DND-41 (cell line): ENCODE data around the gene GRIK4.

Source experiments
- ATAC-seq: fragments of 200-7000 bp; cut with Tn5 transposase; 3 replicates; pipeline ENCODE4 v1.9.1; 2021; ENCODE audit warnings: low read depth; ENCODE audit not compliant: insufficient read depth
- DNase-seq: peaks from one replicate; pipeline ENCODE4 v3.0.0-alpha.2; 2020
- H2AFZ ChIP-seq: 2 replicates; pipeline ENCODE4 v1.6.0; 2012; ENCODE audit warnings: low read depth, low read length
- H3K27ac ChIP-seq: 2 replicates; pipeline ENCODE4 v1.5.1; 2012; ENCODE audit warnings: low read length, inconsistent platforms
- H3K27me3 ChIP-seq: fragments of 200-600 bp; sonication (generic); 2 replicates; pipeline ENCODE4 v1.6.0; 2012; ENCODE audit warnings: low read length, mild to moderate bottlenecking, inconsistent platforms; ENCODE audit not compliant: insufficient read depth, poor library complexity
- H3K36me3 ChIP-seq: 2 replicates; pipeline ENCODE4 v1.5.1; 2012; ENCODE audit warnings: low read length, inconsistent platforms; ENCODE audit not compliant: insufficient read depth
- H3K4me1 ChIP-seq: 2 replicates; pipeline ENCODE4 v1.5.1; 2012; ENCODE audit warnings: mild to moderate bottlenecking, low read length; ENCODE audit not compliant: insufficient read depth
- H3K4me2 ChIP-seq: 2 replicates; pipeline ENCODE4 v1.6.0; 2012; ENCODE audit warnings: mild to moderate bottlenecking, moderate library complexity, low read length, inconsistent platforms; ENCODE audit not compliant: insufficient read depth
- H3K4me3 ChIP-seq, 2 experiments: fragments of 200-600 bp in 1 of 2; shearing (Covaris generic) in 1 of 2; 2 replicates each; pipeline ENCODE4 v1.5.1; 2012 to 2016; ENCODE audit warnings: inconsistent platforms in 2 of 2, low read length in 2 of 2, mild to moderate bottlenecking in 2 of 2, low read depth in 1 of 2, moderate library complexity in 1 of 2
- H3K79me2 ChIP-seq: 2 replicates; pipeline ENCODE4 v1.6.0; 2012; ENCODE audit warnings: low read length, inconsistent platforms; ENCODE audit not compliant: insufficient read depth
- H3K9ac ChIP-seq: 2 replicates; pipeline ENCODE4 v1.6.0; 2012; ENCODE audit warnings: low read depth, mild to moderate bottlenecking, inconsistent platforms, low read length, moderate library complexity
- H3K9me3 ChIP-seq: 2 replicates; pipeline ENCODE4 v1.5.1; 2012; ENCODE audit warnings: low read length, moderate library complexity, mild to moderate bottlenecking, inconsistent platforms; ENCODE audit not compliant: insufficient read depth, severe bottlenecking
- H4K20me1 ChIP-seq: 2 replicates; pipeline ENCODE4 v1.6.0; 2012; ENCODE audit warnings: low read length; ENCODE audit not compliant: insufficient read depth
- EZH2 ChIP-seq: IDR thresholded peaks from 3 replicates; pipeline ENCODE4 v1.6.1; 2012; ENCODE audit warnings: borderline replicate concordance, low read depth, mild to moderate bottlenecking, moderate library complexity, low read length, inconsistent platforms; ENCODE audit not compliant: severe bottlenecking
- TF ChIP-seq, protein P1 (sequence below): IDR thresholded peaks from 2 replicates; pipeline ENCODE4 v1.5.1; 2012; ENCODE audit warnings: borderline replicate concordance, low read length, moderate library complexity, mild to moderate bottlenecking; ENCODE audit not compliant: poor library complexity, severe bottlenecking; ENCODE audit errors: extremely low read depth

Gene GRIK4

GRCh38 chr11:120896687-120897086 lies 385.1 kb downstream of the GRIK4 start:
- no peaks in the 10 kb centered on the region for H3K9me3 ChIP-seq
- peaks cover 5% of the 10 kb centered on the region for H4K20me1 ChIP-seq
- no peaks in the 10 kb centered on the region for H3K79me2 ChIP-seq
- peaks cover 23% of the 10 kb centered on the region for H3K27me3 ChIP-seq
- ATAC-seq (no peak), DNase-seq (no peak)
- no peak overlapping the region for H3K4me3 ChIP-seq
- H3K36me3 ChIP-seq: no peaks in the 10 kb centered on the region
- no peaks in the 10 kb centered on the region for H3K4me1 ChIP-seq
- H3K27ac ChIP-seq: no peak overlapping the region
- H3K4me2 ChIP-seq: no peak overlapping the region
- H3K9ac ChIP-seq: no peak overlapping the region
- no peak overlapping the region for H2AFZ ChIP-seq
- no peak for TF ChIP-seq EZH2
- TF ChIP-seq, protein P1, sequence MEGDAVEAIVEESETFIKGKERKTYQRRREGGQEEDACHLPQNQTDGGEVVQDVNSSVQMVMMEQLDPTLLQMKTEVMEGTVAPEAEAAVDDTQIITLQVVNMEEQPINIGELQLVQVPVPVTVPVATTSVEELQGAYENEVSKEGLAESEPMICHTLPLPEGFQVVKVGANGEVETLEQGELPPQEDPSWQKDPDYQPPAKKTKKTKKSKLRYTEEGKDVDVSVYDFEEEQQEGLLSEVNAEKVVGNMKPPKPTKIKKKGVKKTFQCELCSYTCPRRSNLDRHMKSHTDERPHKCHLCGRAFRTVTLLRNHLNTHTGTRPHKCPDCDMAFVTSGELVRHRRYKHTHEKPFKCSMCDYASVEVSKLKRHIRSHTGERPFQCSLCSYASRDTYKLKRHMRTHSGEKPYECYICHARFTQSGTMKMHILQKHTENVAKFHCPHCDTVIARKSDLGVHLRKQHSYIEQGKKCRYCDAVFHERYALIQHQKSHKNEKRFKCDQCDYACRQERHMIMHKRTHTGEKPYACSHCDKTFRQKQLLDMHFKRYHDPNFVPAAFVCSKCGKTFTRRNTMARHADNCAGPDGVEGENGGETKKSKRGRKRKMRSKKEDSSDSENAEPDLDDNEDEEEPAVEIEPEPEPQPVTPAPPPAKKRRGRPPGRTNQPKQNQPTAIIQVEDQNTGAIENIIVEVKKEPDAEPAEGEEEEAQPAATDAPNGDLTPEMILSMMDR: no peak

DNA sequence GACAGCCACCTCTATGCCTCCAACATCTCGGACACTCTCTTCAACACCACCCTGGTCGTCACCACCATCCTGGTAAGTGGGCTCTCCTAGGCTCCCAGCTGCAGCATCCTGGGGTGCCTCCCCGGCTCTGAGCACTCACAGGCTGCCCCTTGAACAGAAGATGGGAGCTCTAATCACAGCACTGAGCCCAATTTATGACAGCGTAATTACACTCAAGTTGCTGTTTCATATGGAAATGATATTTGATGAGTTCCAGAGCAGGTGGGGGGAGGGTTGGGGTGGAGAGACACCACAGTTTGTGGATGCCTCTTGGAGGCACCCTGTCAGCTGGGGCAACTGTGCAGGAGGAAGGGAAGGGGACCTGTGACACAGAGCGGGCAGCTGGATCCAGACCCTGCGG lies 387.0 kb downstream of the GRIK4 start:
- peaks cover 21% of the 10 kb centered on the region for H3K27me3 ChIP-seq
- no peak for DNase-seq
- TF ChIP-seq, protein P1: no peak
- no peak for TF ChIP-seq EZH2
- ATAC-seq: no peak
- H4K20me1 ChIP-seq: peaks cover 5% of the 10 kb centered on the region
- no peak overlapping the region for H3K4me3 ChIP-seq
- H3K79me2 ChIP-seq: no peaks in the 10 kb centered on the region
- H3K4me2 ChIP-seq: no peak overlapping the region
- H3K27ac ChIP-seq: no peak overlapping the region
- H3K4me1 ChIP-seq: no peaks in the 10 kb centered on the region
- H3K9ac ChIP-seq: no peak overlapping the region
- H3K9me3 ChIP-seq: no peaks in the 10 kb centered on the region
- no peaks in the 10 kb centered on the region for H3K36me3 ChIP-seq
- no peak overlapping the region for H2AFZ ChIP-seq

DNA sequence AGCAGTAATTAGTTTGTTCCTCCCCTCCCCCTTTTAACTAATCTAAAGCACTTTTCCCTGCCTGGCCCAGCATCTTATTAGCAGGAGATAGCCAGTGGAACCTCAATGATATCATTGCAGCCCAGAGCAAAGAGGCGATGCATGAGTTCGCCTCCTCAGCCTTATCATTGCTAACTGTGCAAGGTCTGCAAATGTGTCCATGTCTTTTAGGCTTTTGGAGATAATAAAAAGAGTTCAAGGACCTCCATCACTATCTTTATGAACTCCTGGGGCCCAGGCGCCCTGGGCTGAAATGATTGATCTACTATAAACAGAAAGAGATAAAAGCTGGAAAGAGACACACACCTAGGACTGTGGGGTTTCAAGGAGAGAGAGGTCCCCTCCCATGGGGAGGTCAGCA lies 388.2 kb downstream of the GRIK4 start:
- H3K4me1 ChIP-seq: no peaks in the 10 kb centered on the region
- peaks cover 5% of the 10 kb centered on the region for H4K20me1 ChIP-seq
- no peak overlapping the region for H3K4me2 ChIP-seq
- H3K4me3 ChIP-seq: no peak overlapping the region
- no peak for ATAC-seq
- TF ChIP-seq EZH2: no peak
- TF ChIP-seq, protein P1: no peak
- no peak overlapping the region for H2AFZ ChIP-seq
- peaks cover 21% of the 10 kb centered on the region for H3K27me3 ChIP-seq
- DNase-seq: no peak
- no peaks in the 10 kb centered on the region for H3K36me3 ChIP-seq
- H3K9ac ChIP-seq: no peak overlapping the region
- no peaks in the 10 kb centered on the region for H3K79me2 ChIP-seq
- H3K9me3 ChIP-seq: no peaks in the 10 kb centered on the region
- H3K27ac ChIP-seq: no peak overlapping the region

GRCh38 chr11:120900643-120901042 lies 389.1 kb downstream of the GRIK4 start:
- H3K36me3 ChIP-seq: no peaks in the 10 kb centered on the region
- no peak overlapping the region for H3K4me3 ChIP-seq
- H3K27ac ChIP-seq: no peak overlapping the region
- no peak overlapping the region for H3K4me2 ChIP-seq
- no peaks in the 10 kb centered on the region for H3K9me3 ChIP-seq
- TF ChIP-seq, protein P1: no peak
- TF ChIP-seq EZH2: no peak
- H2AFZ ChIP-seq: no peak overlapping the region
- peaks cover 26% of the 10 kb centered on the region for H3K27me3 ChIP-seq
- no peaks in the 10 kb centered on the region for H3K4me1 ChIP-seq
- H3K79me2 ChIP-seq: no peaks in the 10 kb centered on the region
- DNase-seq (no peak), ATAC-seq (no peak)
- H3K9ac ChIP-seq: no peak overlapping the region
- peaks cover 5% of the 10 kb centered on the region for H4K20me1 ChIP-seq
